22Rv1 (cell line): Measurements from ENCODE around the gene HAVCR1.

Experiments used
- CTCF ChIP-seq: fragments of 450-650 bp; IDR thresholded peaks from 2 replicates; pipeline ENCODE4 v1.5.1; 2017; ENCODE audit warnings: mild to moderate bottlenecking
- ZFX ChIP-seq: fragments of 450-650 bp; IDR thresholded peaks from 2 replicates; pipeline ENCODE4 v1.6.1; 2017; ENCODE audit warnings: antibody characterized with exemption, borderline replicate concordance

- TF ChIP-seq CTCF (no peak), ZFX (no peak)
Measured at GRCh38 chr5:157086751-157087359, 27.9 kb upstream of the HAVCR1 start.
